Transverse colon (tissue), 3 donors: ENCODE results near the gene RAB27A.

Experiments
- CTCF ChIP-seq, 5 experiments: fragments of 200-600 bp in 3 of 5; fragments of 450-650 bp in 2 of 5; sonication (generic) in 3 of 5; IDR thresholded peaks; 1 replicate in 2 of 5; 2 replicates in 3 of 5; pipeline ENCODE4 v1.5.1; 2016 to 2017; ENCODE audit warnings: antibody characterized with exemption in 5 of 5, inconsistent platforms in 3 of 5, mild to moderate bottlenecking in 2 of 5, moderate library complexity in 1 of 5
- POLR2A ChIP-seq: fragments of 450-650 bp; IDR thresholded peaks from one replicate; pipeline ENCODE4 v1.6.1; 2016; ENCODE audit warnings: antibody characterized with exemption, mild to moderate bottlenecking, moderate library complexity

GRCh38 chr15:55197362-55197705 lies 92.3 kb downstream of the RAB27A start:
- TF ChIP-seq CTCF (IDR thresholded peaks at IDR 0.05) (no peak), POLR2A (no peak)
